ENCODE results near the gene ANKLE1.

ANKLE1 gene, protein sequence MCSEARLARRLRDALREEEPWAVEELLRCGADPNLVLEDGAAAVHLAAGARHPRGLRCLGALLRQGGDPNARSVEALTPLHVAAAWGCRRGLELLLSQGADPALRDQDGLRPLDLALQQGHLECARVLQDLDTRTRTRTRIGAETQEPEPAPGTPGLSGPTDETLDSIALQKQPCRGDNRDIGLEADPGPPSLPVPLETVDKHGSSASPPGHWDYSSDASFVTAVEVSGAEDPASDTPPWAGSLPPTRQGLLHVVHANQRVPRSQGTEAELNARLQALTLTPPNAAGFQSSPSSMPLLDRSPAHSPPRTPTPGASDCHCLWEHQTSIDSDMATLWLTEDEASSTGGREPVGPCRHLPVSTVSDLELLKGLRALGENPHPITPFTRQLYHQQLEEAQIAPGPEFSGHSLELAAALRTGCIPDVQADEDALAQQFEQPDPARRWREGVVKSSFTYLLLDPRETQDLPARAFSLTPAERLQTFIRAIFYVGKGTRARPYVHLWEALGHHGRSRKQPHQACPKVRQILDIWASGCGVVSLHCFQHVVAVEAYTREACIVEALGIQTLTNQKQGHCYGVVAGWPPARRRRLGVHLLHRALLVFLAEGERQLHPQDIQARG

DNA sequence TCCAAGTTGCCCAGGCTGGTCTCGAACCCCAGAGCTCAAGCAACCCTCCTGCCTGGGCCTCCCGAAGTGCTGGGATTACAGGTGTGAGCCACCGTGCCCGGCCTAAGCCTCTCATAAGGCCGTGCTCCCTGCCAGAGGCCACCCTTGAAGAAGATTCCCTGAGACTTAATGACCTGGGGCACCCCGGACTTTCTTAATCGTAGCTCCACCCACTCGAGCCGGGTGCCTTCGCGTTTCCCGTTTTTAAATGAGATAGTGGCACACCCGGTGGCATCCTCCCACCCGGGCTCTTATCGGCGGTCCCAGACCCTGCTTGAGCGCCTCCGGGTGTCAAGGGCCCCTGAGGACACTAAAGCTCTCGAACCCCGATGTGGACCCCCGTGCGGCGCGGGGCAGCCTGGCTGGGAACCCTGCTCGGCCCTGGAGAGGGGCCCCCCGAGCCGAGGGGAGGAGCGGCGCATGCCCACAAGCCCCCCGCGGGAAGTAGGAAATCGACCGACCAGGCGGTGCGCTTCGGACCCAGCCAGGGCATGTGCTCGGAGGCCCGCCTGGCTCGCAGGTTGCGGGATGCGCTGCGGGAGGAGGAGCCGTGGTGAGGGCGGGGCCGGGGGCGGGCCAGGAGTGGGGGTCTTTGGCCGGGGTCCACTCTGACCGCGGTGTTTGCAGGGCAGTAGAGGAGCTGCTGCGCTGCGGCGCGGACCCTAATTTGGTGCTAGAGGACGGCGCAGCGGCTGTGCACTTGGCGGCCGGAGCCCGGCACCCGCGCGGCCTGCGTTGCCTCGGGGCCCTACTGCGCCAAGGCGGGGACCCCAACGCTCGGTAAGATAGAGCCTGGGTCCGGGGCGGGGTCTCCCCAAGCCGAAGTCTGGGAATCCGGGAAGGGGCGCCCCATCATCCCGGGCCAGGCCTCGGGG is at the start of gene ANKLE1:
Gene ANKLE1 (plus strand): TSS at position 511 of the 914 bp plus-strand sequence. CDS start 20 bp downstream, at position 531.
- peak; percentile 25 to 57 for DNase-seq

DNA sequence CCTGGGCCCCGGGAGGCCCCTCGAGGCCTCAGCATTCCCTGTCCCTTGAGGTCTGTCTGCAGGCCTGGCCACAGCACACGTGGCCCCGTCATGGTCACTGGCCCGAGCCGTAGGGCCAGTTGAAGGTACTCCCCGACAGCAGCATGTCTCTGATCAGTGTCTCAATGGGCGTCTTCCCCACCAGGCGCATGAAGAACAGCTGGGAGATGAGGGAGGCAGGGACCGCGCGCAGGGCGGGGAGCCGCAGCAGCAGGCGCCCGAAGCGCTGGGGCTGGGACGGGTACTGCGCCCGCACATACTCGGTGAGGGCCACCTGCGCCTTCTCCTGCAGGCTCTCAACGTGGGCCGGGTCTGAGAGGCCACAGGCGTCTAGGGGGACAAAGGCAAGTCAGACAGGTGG is 49.4 kb upstream of the ANKLE1 start:
- DNase-seq, result no peak

- peak; percentile 50 to 66 for DNase-seq
These were observed 46.8 kb upstream of the ANKLE1 start for GRCh38 chr19:17234911-17235299.

DNA sequence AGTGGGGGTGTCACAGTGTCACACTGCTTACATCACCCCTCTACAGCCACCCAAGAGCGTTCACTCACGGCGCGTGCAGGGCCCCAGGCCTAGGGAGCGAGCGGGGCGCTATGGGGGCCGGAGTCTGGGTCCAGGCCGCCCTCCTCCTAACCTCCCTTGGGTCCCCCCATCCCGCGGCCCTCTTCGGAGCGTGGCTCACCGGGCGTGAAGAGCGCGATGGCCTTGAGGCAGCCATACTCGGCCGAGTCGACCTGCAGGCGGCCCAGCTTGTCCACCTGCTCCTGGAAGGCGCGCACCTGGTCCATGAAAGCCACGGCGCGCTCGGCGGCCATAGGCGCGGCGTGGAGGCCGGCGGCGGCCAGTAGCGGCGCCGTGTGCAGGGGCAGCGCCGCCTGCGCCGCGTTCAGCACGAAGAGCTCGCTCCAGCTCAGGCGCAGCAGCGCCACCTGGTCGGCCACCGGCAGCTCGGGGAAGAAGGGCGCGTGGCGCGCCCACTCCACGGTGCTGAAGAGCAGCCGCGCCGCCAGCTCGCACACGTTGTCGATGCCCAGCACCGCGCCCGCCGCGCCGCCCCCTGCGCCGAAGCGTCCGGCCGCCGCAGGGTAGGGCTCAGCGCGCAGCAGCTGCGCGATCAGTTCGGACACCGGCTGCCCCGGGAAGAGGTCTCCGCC is 46.3 kb upstream of the ANKLE1 start:
- DNase-seq, result peak; percentile 75 to 77

GRCh38 chr19:17235971-17236777 is 45.5 kb upstream of the ANKLE1 start:
- no peak for DNase-seq

DNA sequence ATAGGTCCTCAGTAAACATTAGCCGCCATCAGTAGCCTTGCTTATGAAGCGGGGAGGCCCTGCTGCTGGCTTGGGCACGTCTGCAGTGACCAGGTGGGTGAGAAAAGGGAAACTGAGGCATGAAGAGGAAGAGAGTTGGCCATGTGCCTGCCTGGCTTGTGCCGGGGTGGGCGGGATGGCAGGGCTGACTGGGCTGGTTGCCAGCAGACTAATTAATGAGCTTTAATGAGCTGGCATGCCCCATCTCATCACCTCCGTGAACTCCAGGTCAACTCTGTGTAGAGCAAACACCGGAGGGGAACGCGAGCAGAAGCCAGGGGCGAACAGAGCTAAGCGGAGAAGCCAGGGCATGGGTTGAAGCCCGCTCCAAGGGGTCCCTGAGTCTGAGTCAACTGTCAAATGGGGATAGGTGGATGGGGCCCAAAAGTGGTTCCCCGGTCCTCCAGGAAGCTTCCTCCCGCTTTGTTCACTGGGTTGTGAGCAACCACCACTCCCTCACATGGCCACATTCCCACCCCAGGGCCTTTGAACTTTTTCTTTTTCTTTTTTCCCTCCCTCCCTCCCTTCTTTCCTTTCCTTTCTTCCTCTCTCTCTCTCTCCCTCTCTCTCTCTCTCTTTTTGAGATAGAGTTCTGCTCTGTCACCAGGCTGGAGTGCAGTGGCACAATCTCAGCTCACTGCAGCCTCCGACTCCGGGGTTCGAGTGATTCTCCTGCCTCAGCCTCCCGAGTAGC is 44.7 kb upstream of the ANKLE1 start:
- no peak for DNase-seq

DNA sequence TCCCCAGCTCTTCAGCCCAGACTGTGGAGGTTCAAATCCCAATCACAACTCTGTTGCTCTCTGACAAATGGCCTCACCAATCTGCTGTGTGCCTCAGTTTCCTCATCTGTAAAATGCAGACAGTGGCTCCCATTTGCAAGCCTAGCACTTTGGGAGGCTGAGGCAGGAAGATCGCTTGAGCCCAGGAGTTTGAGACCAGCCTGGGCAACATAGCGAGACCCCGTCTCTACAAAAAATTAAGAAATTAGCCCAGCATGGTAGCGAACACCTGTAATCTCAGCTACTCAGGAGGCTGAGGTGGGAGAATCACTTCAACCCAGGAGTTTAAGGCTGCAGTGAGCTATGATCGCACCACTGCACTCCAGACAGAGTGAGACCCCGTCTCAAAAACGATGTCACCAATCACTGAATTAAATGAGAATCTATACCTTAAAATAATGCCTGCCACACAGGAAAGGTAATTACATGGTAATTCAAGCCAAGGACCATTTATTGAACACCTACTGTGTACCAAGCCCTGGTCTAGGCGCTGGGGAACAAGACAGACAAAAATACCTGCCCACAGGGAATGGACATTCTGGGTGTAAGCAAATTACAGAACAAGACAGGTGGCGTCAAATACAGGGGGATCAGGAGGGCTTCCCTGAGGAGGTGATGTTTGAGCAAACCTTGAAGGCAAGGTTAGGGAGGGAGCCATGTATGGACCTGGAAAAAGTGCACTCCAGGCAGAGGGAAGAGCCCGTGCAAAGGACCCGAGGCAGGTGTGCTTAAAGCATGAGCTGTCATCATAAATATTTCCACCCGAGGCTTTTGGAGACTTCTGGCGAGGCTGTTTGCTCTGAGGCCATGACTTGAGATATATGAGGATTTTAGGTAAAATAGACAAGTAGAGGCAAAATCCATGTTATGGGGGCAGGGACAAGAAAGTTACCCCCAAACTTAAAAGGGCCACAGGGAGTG is 43.7 kb upstream of the ANKLE1 start:
- DNase-seq, result no peak

- DNase-seq, result no peak
These were observed 41.5 kb upstream of the ANKLE1 start for GRCh38 chr19:17240062-17240752.

- no peak for DNase-seq
These were observed 40.8 kb upstream of the ANKLE1 start for GRCh38 chr19:17240826-17241399.

- no peak for DNase-seq
These were observed 39.1 kb upstream of the ANKLE1 start for GRCh38 chr19:17242431-17243208.

- DNase-seq, result no peak
These were observed 38.4 kb upstream of the ANKLE1 start for GRCh38 chr19:17243211-17243829.

GRCh38 chr19:17243830-17244617 is 37.7 kb upstream of the ANKLE1 start:
- no peak for DNase-seq

DNA sequence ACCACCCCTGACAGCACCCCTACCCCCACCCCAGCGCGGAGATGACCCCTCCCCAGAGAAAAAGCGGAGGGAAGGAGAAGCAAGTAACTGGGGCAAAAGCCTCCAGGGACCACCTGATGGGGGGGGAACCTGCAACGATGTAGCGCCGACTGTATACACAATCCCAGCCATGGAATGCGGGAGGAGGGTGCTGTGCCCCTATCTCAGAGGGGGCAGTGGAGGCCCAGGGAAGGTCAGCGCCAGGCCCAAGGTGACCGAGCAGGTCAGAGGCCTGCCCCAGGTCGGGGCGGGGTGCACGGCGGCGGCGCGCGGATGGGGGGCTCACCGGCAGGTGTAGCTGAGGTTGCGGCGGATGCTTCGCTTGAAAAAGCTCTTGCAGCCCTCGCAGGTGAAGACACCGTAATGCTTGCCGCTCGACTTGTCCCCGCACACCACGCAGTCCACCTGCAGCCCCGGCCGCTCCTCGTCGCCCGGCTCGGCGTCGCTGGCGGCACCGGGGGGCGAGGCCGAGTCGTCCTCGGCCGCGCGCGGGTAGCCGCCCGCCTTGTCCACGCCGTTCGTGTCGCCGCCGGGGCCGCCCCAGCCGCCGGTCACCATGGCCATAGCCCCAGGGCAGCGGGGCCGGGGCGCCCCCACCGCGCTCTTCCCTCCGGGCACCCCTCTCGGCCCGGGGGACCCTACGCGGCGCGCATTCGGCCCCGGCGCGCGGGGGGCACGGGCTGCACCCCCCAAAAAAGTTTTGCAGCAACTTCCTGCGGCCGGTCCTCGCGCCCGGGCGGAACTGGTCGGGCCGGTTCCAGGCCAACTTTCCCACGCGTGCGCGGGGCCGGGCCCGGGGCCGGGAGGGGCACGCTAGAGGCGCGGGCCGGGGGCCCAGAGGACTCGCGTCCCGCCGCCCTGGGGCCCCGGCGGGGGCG is 36.8 kb upstream of the ANKLE1 start:
- no peak for DNase-seq

DNA sequence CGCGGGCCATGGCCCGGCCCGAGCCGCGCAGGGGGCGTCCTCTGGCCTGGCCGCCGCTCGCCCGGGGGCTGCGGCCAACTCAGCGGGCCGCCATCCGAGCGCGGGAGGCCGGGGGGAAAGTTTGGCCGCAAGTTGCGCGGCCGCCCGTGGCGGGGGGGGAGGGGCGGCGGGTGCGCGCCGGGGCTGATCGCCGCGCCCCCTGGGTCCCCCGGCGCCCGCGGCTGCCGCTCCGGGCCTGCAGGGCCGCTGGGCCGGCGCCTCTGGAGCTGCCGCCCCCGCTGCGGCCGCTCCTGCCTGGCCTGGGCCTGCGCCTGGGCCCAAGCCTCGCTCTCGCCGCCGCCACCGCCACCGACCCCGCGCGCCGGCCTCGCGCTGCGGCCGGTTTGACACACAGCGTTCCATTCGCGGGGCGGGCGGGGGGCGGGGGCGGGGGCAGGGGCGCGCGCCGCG is 36.1 kb upstream of the ANKLE1 start, which contains the start of gene NR2F6:
Gene NR2F6 (minus strand): TSS at position 385 of the 450 bp plus-strand sequence. CDS start 699 bp downstream, outside the sequence.
- no peak for DNase-seq

DNA sequence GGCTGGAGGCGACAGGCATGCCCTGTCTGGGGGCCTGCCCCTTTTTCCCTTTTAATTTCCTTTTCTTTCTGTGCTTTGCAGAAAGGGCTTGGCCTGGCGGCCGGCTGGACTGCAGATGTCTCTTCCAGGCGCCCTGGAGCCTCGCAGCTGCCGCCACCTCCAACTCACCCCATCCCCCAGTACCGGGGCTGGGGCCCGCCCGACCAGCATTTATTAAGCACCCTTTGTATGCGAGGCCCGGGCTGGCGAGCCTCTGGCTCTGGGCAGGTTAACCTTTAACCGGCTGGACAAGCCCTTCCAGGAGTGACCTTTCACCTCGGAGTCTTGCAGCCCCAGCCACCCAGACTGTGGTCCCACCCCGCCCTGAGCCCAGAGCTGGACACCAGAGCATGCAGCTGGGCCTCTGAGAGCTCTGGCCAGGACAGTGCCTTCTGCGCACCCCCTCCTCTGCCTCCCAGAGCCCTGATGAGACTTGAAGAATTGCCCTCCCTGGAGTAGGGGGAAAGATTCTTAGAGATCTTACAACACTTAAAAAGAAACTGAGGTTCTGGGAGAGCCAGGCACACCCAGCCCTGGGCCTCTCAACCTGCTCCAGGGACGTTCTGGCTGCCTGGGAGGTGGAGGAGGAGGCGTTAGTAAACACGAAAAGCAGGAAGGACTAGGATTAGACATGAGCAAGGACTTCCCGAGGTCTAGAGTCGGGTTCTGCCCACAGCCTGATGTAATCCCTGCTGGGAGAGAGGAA is 34.8 kb upstream of the ANKLE1 start:
- no peak for DNase-seq
